ENCODE data around the gene TMEM43. TPM values are rescaled to one million over a fixed set of nuclear protein-coding genes. Genes with fewer than 3 reads are reported as not detected.

TMEM43 gene
- total RNA-seq, 1 donor from 2014 or later: 56.3 TPM

DNA sequence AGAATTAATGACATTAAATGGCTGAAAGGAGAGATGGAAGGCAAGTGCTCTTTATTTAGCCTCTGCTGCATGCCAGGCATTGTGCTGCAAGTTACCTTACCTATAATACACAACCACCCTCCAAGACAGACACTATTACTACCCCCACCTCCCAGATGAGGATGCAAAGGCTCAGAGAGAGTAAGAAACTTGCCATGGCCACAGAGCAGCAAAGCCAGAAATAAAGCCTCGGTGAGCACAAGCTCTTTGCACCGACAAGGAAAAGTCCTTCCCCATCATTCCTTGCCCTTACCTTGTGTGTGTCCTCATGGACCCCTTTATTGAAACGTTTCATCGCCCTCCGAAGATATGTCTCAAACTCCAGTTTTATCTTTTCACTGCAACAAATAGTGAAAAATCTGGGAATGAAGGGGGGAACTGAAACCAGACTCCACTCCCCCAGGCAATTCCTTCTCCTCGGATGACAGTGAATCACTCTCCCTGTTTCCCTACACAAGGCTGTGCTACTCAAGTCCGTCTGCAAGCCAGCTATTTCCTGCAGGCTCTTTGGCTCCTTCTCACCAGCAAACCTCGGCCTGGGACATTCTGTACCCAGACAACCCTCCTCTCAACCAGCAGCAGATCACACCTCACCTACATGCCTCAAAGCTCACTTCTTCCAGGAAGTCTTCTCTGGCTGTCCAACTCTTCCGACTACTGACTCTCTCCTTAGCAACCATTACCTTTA is 42.2 kb downstream of the TMEM43 start:
- TF ChIP-seq CTCF (conservative IDR thresholded peaks at IDR 0.05; ENCODE audit: low read depth, low read length): no peak
- no peak for DNase-seq (ENCODE audit: low read depth)
- no peak overlapping the region for H3K4me3 ChIP-seq (ENCODE audit: low read depth, low read length)

DNA sequence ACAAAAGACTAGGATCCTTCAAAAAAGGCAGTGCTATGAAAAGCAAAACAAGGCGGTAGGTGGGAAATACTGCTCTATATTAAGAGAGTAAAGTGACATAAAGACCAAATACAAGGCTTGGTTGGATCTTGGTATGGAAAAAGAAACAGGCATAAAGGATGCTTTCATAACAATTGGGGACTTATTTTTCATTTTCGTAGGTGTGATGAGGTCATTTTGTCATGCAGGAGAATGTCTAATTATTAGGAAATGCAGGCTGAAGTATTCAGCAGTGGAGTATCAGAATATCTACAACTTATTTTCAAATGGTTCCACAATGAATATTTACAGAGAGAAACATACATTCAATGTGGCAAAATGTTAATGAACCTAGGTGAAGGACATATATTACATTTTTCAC is 44.6 kb downstream of the TMEM43 start:
- H3K4me3 ChIP-seq (ENCODE audit: low read depth, low read length): no peak overlapping the region
- TF ChIP-seq CTCF (conservative IDR thresholded peaks at IDR 0.05; ENCODE audit: low read depth, low read length): no peak

DNA sequence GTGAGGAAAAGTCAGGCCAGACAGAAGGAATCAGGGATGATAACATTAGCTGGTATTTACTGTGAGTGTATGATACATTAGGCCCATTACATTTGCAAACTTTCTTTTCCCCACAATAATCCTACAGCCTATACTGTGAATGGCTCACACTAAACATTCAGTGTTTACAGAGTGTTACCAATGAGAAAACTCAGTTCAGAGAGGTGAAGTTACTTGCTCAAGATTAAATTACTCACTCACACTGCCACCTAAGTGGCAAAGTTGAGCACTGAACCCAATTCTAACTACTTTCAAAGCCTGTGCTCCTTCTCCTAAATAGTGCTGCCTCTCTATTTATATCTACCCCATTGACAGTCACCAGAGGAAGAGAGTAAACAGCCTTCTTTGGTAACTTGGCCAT is 45.0 kb downstream of the TMEM43 start:
- DNase-seq (ENCODE audit: low read depth): no peak

More for the DNA sequence above, 44.6 kb downstream of the TMEM43 start:
- no peak for DNase-seq (ENCODE audit: low read depth)

GRCh38 chr3:14170531-14171159 is 45.8 kb downstream of the TMEM43 start:
- no peak for TF ChIP-seq CTCF (conservative IDR thresholded peaks at IDR 0.05; ENCODE audit: low read depth, low read length)
- H3K4me3 ChIP-seq (ENCODE audit: low read depth, low read length): no peak overlapping the region
- no peak for DNase-seq (ENCODE audit: low read depth)

More for the DNA sequence above, 45.0 kb downstream of the TMEM43 start:
- TF ChIP-seq CTCF (conservative IDR thresholded peaks at IDR 0.05; ENCODE audit: low read depth, low read length): no peak
- H3K4me3 ChIP-seq (ENCODE audit: low read depth, low read length): no peak overlapping the region

- no peak for TF ChIP-seq CTCF (conservative IDR thresholded peaks at IDR 0.05; ENCODE audit: low read depth, low read length)
- no peak for DNase-seq (ENCODE audit: low read depth)
- H3K4me3 ChIP-seq (ENCODE audit: low read depth, low read length): no peak overlapping the region
Measured at GRCh38 chr3:14172496-14172895, 47.6 kb downstream of the TMEM43 start.

DNA sequence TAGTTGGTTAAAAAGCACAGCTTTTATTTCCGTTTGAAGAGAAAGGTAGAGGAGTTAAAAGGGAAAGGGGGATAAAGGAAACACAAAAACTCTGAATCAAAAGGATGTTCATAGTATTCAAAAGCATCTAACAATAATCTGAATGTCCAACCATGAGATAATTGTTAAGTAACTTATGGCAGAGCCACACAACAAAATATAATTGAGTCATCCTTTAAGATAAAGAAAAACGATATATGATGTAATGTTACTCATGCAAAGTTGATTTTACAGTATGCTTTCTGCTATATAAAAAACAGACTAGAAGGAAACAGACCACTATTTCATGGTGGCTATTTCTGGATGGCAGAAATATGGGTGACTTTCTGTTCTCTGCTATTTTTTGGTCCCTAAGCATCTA is 49.6 kb downstream of the TMEM43 start:
- no peak overlapping the region for H3K4me3 ChIP-seq (ENCODE audit: low read depth, low read length)
- no peak for DNase-seq (ENCODE audit: low read depth)
- TF ChIP-seq CTCF (conservative IDR thresholded peaks at IDR 0.05; ENCODE audit: low read depth, low read length): no peak

Measured in epithelial cell of proximal tubule (primary cell).